KMS-11 (cell line): Measurements from ENCODE around the gene FILIP1.

Experiments used
- H2AFZ ChIP-seq: fragments of 200-600 bp; sonication (generic); 2 replicates; pipeline ENCODE4 v1.6.1; 2016; ENCODE audit warnings: antibody characterized with exemption, mixed run types, low read depth
- H3K27ac ChIP-seq: fragments of 200-600 bp; sonication (generic); 2 replicates; pipeline ENCODE4 v1.6.1; 2016; ENCODE audit warnings: mild to moderate bottlenecking, mixed run types
- H3K27me3 ChIP-seq: fragments of 200-600 bp; sonication (generic); 2 replicates; pipeline ENCODE4 v1.6.1; 2017; ENCODE audit warnings: mild to moderate bottlenecking, low read depth, mixed run types, moderate library complexity; ENCODE audit not compliant: insufficient read depth
- H3K36me3 ChIP-seq: fragments of 200-600 bp; sonication (generic); 2 replicates; pipeline ENCODE4 v1.6.1; 2017; ENCODE audit warnings: mild to moderate bottlenecking, mixed run types; ENCODE audit not compliant: insufficient read depth
- H3K4me1 ChIP-seq: fragments of 200-600 bp; sonication (generic); 2 replicates; pipeline ENCODE4 v1.6.1; 2016; ENCODE audit warnings: mild to moderate bottlenecking, low read depth, mixed run types; ENCODE audit not compliant: poor library complexity, severe bottlenecking
- H3K4me2 ChIP-seq: fragments of 200-600 bp; sonication (generic); 2 replicates; pipeline ENCODE4 v1.7.0; 2016; ENCODE audit warnings: mild to moderate bottlenecking, mixed run types
- H3K4me3 ChIP-seq: fragments of 200-600 bp; sonication (generic); IDR thresholded peaks from 2 replicates; pipeline ENCODE4 v1.6.1; 2017; ENCODE audit warnings: low read depth, low read length, mixed read lengths; ENCODE audit not compliant: insufficient read depth
- H3K79me2 ChIP-seq: fragments of 200-600 bp; sonication (generic); 2 replicates; pipeline ENCODE4 v1.6.1; 2016; ENCODE audit warnings: low read depth, mixed run types; ENCODE audit not compliant: insufficient read depth
- H3K9ac ChIP-seq: fragments of 200-600 bp; sonication (generic); 2 replicates; pipeline ENCODE4 v1.6.1; 2016; ENCODE audit warnings: mild to moderate bottlenecking, mixed run types
- H4K20me1 ChIP-seq: fragments of 200-600 bp; sonication (generic); 2 replicates; pipeline ENCODE4 v1.6.1; 2016; ENCODE audit warnings: mild to moderate bottlenecking, mixed run types; ENCODE audit not compliant: insufficient read depth
- TF ChIP-seq, protein P1 (sequence below): fragments of 200-600 bp; sonication (generic); conservative IDR thresholded peaks from 2 replicates; pipeline ENCODE4 v1.6.1; 2017; ENCODE audit warnings: low read depth, mild to moderate bottlenecking, antibody characterized with exemption, low read length, moderate library complexity, mixed read lengths

Gene FILIP1

DNA sequence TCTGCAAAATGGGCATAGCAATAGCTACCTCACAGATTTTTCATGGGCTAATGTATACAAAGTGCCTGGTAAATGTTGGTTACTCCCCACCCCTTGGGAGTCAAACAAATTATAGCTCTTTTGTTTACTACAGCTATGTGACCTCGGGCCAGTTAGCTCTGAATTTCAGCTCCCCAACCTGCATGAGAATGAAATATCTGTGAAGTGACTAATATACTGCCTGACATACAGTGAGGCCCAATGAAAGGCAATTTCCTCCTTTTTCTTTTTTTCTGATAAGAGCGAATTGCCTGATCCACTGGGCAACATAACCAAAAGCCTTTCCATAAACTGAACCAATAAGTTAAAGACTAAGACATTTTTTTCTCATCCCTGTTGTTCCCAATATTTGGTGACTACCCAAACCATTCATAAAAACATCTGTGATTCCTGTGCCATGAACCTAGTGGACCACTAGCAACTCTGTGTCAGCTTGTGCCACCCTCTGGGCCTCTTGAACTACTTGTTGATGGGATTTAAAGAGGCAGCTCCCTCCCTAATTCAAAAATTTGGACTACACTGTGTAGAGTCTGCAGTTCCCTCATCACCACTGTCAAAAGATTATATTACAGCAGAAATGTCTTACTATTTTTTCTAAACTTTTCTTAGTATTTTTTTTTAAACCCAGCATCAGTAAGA is 117.1 kb downstream of the FILIP1 start:
- no peaks in the 10 kb centered on the region for H3K4me1 ChIP-seq
- no peaks in the 10 kb centered on the region for H3K27me3 ChIP-seq
- H3K36me3 ChIP-seq, result no peaks in the 10 kb centered on the region
- no peak overlapping the region for H3K4me3 ChIP-seq
- no peaks in the 10 kb centered on the region for H4K20me1 ChIP-seq
- H2AFZ ChIP-seq, result no peak overlapping the region
- TF ChIP-seq, protein P1, sequence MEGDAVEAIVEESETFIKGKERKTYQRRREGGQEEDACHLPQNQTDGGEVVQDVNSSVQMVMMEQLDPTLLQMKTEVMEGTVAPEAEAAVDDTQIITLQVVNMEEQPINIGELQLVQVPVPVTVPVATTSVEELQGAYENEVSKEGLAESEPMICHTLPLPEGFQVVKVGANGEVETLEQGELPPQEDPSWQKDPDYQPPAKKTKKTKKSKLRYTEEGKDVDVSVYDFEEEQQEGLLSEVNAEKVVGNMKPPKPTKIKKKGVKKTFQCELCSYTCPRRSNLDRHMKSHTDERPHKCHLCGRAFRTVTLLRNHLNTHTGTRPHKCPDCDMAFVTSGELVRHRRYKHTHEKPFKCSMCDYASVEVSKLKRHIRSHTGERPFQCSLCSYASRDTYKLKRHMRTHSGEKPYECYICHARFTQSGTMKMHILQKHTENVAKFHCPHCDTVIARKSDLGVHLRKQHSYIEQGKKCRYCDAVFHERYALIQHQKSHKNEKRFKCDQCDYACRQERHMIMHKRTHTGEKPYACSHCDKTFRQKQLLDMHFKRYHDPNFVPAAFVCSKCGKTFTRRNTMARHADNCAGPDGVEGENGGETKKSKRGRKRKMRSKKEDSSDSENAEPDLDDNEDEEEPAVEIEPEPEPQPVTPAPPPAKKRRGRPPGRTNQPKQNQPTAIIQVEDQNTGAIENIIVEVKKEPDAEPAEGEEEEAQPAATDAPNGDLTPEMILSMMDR, result no peak
- no peaks in the 10 kb centered on the region for H3K79me2 ChIP-seq
- no peak overlapping the region for H3K27ac ChIP-seq
- no peak overlapping the region for H3K9ac ChIP-seq
- H3K4me2 ChIP-seq, result no peak overlapping the region

DNA sequence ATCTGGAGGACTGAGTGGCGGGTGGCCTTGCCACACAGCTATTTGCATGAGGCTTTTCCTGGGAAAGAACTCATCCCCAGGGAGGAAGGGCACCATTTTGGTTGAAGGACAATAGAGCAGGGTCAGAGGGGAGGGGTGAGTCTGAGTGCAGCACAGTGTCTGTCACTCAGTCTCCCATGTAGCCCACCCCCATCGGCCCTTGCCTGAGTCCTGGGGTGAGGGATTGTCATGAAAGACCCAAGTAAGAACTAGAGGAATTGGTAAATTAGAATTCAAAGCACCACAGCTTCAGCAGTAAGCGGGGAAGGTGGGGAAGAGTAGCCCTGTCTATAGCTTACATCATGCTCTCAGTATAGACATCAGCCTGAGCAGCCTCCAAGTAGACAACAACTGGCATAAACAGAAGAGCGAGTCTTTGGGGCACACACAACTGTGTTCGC is 118.6 kb downstream of the FILIP1 start:
- Histone ChIP-seq H3K79me2 (no peaks in the 10 kb centered on the region), H3K4me2 (no peak overlapping the region), H3K36me3 (no peaks in the 10 kb centered on the region), H3K4me3 (no peak overlapping the region), H3K27me3 (no peaks in the 10 kb centered on the region), H3K9ac (no peak overlapping the region), H3K27ac (no peak overlapping the region), H3K4me1 (no peaks in the 10 kb centered on the region), H4K20me1 (no peaks in the 10 kb centered on the region), H2AFZ (no peak overlapping the region)
- TF ChIP-seq, protein P1, result no peak

DNA sequence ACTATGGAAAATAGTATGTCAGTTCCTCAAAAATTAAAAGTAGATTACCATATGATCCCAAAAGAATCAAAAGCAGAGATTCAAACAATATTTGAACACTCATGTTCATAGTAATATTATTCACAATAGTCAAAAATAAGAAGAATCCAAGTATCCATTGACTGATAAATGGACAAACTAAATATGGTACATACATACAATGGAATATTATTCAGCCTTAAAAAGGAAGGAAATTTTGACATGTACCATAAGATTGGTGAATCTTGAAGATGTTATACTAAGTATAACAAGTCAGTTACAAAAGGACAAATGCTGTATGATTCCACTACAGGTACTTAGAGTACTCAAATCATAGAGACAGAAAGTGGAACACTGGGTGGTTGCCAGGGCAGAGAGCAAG is 120.7 kb downstream of the FILIP1 start:
- Histone ChIP-seq H3K9ac (no peak overlapping the region), H3K4me1 (no peaks in the 10 kb centered on the region), H3K4me2 (no peak overlapping the region), H4K20me1 (no peaks in the 10 kb centered on the region), H3K27me3 (no peaks in the 10 kb centered on the region), H2AFZ (no peak overlapping the region), H3K27ac (no peak overlapping the region), H3K36me3 (no peaks in the 10 kb centered on the region), H3K4me3 (no peak overlapping the region), H3K79me2 (no peaks in the 10 kb centered on the region)
- TF ChIP-seq, protein P1, result no peak

DNA sequence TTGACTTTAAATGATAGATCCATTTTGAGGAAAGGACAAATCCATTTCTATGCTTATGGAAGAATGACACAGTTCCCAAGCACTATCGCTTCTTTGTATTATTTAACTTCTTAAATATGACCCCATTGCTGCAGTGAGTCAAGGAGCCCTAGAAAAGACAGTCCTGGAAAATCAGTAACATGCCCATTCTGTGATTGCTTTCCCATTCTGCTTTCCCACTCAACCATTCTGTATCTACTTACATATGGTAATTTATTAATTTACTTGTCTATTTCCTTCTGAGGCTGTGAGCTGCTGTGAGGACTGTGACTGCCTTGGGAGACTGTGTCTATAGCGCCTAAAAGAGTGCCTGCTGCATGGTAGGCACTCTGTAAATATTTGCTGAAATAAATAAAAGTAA is 123.6 kb downstream of the FILIP1 start:
- Histone ChIP-seq H3K27me3 (no peaks in the 10 kb centered on the region), H4K20me1 (no peaks in the 10 kb centered on the region), H3K36me3 (no peaks in the 10 kb centered on the region), H3K4me2 (no peak overlapping the region), H3K27ac (no peak overlapping the region), H3K4me3 (no peak overlapping the region), H3K4me1 (no peaks in the 10 kb centered on the region), H2AFZ (no peak overlapping the region), H3K9ac (no peak overlapping the region), H3K79me2 (no peaks in the 10 kb centered on the region)
- TF ChIP-seq, protein P1, result no peak
